ENCODE measurements around the gene EDDM3A.

GRCh38 chr14:20781803-20782202 is 36.1 kb downstream of the EDDM3A start:
- TF ChIP-seq, protein P1, sequence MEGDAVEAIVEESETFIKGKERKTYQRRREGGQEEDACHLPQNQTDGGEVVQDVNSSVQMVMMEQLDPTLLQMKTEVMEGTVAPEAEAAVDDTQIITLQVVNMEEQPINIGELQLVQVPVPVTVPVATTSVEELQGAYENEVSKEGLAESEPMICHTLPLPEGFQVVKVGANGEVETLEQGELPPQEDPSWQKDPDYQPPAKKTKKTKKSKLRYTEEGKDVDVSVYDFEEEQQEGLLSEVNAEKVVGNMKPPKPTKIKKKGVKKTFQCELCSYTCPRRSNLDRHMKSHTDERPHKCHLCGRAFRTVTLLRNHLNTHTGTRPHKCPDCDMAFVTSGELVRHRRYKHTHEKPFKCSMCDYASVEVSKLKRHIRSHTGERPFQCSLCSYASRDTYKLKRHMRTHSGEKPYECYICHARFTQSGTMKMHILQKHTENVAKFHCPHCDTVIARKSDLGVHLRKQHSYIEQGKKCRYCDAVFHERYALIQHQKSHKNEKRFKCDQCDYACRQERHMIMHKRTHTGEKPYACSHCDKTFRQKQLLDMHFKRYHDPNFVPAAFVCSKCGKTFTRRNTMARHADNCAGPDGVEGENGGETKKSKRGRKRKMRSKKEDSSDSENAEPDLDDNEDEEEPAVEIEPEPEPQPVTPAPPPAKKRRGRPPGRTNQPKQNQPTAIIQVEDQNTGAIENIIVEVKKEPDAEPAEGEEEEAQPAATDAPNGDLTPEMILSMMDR (IDR thresholded peaks at IDR 0.05; ENCODE audit: low read depth, low read length, poor library complexity, severe bottlenecking), result no peak
- no peak for TF ChIP-seq EZH2phosphoT487 (IDR thresholded peaks at IDR 0.05; ENCODE audit: borderline replicate concordance, low read length)
